HG03565 (cell line): ENCODE results near the gene DENND1A.

Experiments used
- ATAC-seq: cut with Tn5 transposase; IDR thresholded peaks from one replicate; pipeline ENCODE4 v1.9.1; 2021; ENCODE audit warnings: mild to moderate bottlenecking, moderate library complexity; ENCODE audit not compliant: unreplicated experiment

The DENND1A gene

GRCh38 chr9:123421801-123422455 lies 508.0 kb downstream of the DENND1A start:
- ATAC-seq, result no peak

- ATAC-seq, result no peak
Measured at GRCh38 chr9:123421186-123421585, 508.7 kb downstream of the DENND1A start.

- ATAC-seq, result no peak
Measured at GRCh38 chr9:123420592-123421111, 509.3 kb downstream of the DENND1A start.

GRCh38 chr9:123419721-123420591 lies 510.0 kb downstream of the DENND1A start:
- ATAC-seq, result no peak

GRCh38 chr9:123419091-123419490 lies 510.8 kb downstream of the DENND1A start:
- no peak for ATAC-seq

GRCh38 chr9:123418506-123418905 lies 511.4 kb downstream of the DENND1A start:
- no peak for ATAC-seq

GRCh38 chr9:123418052-123418430 lies 511.9 kb downstream of the DENND1A start:
- no peak for ATAC-seq

- no peak for ATAC-seq
Measured at GRCh38 chr9:123417289-123418051, 512.5 kb downstream of the DENND1A start.

- ATAC-seq, result no peak
Measured at GRCh38 chr9:123416176-123416575, 513.8 kb downstream of the DENND1A start.

- no peak for ATAC-seq
Measured at GRCh38 chr9:123414936-123415930, 514.7 kb downstream of the DENND1A start.

- ATAC-seq, result no peak
Measured at GRCh38 chr9:123414204-123414603, 515.7 kb downstream of the DENND1A start.

GRCh38 chr9:123412171-123412820 lies 517.6 kb downstream of the DENND1A start:
- no peak for ATAC-seq

GRCh38 chr9:123411636-123412035 lies 518.3 kb downstream of the DENND1A start:
- no peak for ATAC-seq

- no peak for ATAC-seq
Measured at GRCh38 chr9:123411191-123411590, 518.7 kb downstream of the DENND1A start.

GRCh38 chr9:123410281-123410910 lies 519.5 kb downstream of the DENND1A start:
- no peak for ATAC-seq

- ATAC-seq, result no peak
Measured at GRCh38 chr9:123408313-123409262, 521.3 kb downstream of the DENND1A start.

GRCh38 chr9:123407217-123407851 lies 522.6 kb downstream of the DENND1A start:
- ATAC-seq, result no peak
